ENCODE measurements around the gene RABL3. TPM values are rescaled to one million over a fixed set of nuclear protein-coding genes. Genes with fewer than 3 reads are reported as not detected.
"Not testable (repeated sequence)": the region's sequence is repeated elsewhere in the genome, so short reads cannot be mapped to it uniquely, and the experiment has no call there.

Gene RABL3
- total RNA-seq, 2 donors from 2014 or later = 24.5 to 53.4 TPM

GRCh38 chr3:120678331-120678947 lies 63.9 kb downstream of the RABL3 start:
- DNase-seq (ENCODE audit: low spot score in 2 of 2) (no peak), ATAC-seq (no peak)
- Mint-ChIP-seq H3K36me3 (peaks cover 11 to 13% of the 10 kb centered on the region in 2 donors), H3K9me3 (peaks cover 0 to 21% of the 10 kb centered on the region in 2 donors), H3K27ac (no peak overlapping the region)

DNA sequence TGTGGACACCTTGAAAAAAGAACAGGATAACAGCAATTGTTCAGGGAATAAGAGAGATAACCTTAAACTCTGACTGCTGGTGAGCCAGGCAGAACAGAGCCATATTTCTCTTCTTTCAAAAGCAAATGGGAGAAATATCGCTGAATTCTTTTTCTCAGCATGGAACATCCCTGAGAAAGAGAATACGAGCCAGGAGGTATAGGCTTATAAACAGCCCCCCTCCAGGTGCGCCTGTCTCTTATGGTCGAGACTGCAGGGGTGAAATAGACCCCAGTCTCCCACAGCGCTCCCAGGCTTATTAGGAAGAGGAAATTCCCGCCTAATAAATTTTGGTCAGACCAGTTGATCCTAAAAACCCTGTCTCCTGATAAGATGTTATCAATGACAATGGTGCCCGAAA lies 65.1 kb downstream of the RABL3 start:
- ATAC-seq; DNase-seq (ENCODE audit: low spot score in 2 of 2); H3K27ac Mint-ChIP-seq: not testable (repeated sequence)
- Mint-ChIP-seq H3K9me3 (peaks cover 0 to 21% of the 10 kb centered on the region in 2 donors), H3K36me3 (peaks cover 11 to 13% of the 10 kb centered on the region in 2 donors)

DNA sequence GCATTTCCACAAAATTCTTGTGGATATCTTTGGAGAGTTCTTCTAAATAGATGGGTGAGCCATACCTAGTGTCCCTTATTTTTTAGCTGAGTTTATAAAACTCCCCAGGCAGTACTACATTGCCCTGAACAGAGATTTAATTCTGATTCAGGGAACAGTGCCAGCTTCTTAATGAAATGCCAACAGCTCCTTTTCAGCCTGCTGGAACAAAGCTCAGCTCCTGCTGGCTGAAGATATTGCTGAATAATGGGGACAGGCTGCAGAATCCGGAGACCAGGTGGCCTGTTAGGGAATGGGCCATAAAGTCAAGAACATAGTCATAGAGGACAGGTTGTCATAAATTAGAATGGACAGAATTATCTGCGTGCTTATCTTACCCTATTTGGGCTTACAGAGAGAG lies 69.2 kb downstream of the RABL3 start:
- H3K36me3 Mint-ChIP-seq = peaks cover 7 to 13% of the 10 kb centered on the region in 2 donors
- ATAC-seq (no peak), DNase-seq (ENCODE audit: low spot score in 2 of 2) (no peak)
- H3K9me3 Mint-ChIP-seq = peaks cover 0 to 21% of the 10 kb centered on the region in 2 donors
- H3K27ac Mint-ChIP-seq = no peak overlapping the region

- DNase-seq (ENCODE audit: low spot score in 2 of 2) (no peak), ATAC-seq (no peak)
- Mint-ChIP-seq H3K36me3 (peaks cover 0 to 6% of the 10 kb centered on the region in 2 donors), H3K9me3 (peaks cover 0 to 5% of the 10 kb centered on the region in 2 donors), H3K27ac (no peak overlapping the region)
Measured at GRCh38 chr3:120670576-120670975, 71.7 kb downstream of the RABL3 start.

- peaks cover 0 to 2% of the 10 kb centered on the region in 2 donors for H3K9me3 Mint-ChIP-seq
- no peak overlapping the region for H3K27ac Mint-ChIP-seq
- DNase-seq (ENCODE audit: low spot score in 2 of 2) = no peak
- peaks cover 0 to 6% of the 10 kb centered on the region in 2 donors for H3K36me3 Mint-ChIP-seq
- ATAC-seq = no peak
Measured at GRCh38 chr3:120664926-120665325, 77.4 kb downstream of the RABL3 start.

DNA sequence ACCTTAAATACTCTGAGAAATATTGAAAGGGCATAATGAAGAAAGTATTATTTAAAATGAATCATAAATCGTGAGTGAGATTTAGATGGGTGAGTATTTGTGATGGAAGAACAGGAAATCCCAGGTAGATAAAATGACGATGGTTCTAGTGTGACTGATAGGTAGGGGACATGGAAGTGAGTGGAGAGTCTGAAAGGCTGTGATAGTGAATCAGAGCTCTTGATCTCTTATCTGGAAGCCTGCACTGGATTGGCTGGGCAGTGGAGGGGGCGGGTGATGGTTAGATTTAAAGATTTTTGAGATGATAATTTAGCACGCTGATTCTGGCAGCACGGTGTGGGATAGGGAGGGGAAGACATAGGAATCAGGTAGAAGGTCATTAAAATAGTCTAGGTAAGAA lies 80.4 kb downstream of the RABL3 start:
- DNase-seq (ENCODE audit: low spot score in 2 of 2) (no peak), ATAC-seq (no peak)
- no peak overlapping the region for H3K27ac Mint-ChIP-seq
- peaks cover 6 to 13% of the 10 kb centered on the region in 2 donors for H3K36me3 Mint-ChIP-seq
- H3K9me3 Mint-ChIP-seq = peaks cover 0 to 5% of the 10 kb centered on the region in 2 donors

DNA sequence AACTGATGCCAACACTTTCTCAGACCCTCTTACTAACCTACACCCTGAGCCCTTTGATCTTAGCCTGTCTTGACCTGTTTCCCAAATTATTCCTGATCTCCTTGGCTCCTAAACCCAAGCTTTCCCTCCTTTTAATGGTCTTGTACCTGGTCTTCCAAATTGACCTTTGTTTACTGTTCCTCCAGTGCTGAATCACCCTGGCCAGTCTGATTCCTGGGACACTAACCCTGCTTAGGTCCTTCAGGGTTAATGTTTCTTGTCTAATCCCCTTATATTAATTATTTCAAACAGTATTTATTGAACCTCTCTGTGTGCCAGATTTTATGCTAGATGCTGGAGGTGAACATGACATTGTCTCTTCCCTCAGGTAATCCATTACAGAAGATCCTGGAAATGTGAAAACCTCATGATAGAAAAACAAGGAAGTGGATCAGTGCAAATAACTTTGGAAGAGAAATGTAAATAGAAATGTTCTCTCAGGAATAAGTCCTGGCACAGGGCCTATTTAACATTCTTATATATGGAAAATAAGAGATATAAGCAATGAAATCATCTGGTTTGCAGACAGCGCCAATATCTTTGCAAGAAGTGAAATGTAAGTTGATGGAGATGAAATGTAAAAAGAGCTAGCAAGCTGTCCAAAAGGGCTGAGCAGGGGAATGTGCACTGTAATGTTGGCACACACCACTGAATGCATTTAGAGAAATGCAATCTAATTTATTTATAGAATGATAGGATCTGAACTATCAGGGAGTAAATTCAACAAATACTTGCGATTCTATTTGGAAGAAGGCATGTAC lies 81.0 kb downstream of the RABL3 start:
- H3K36me3 Mint-ChIP-seq = peaks cover 6 to 13% of the 10 kb centered on the region in 2 donors
- no peak for DNase-seq (ENCODE audit: low spot score in 2 of 2)
- peaks cover 0 to 5% of the 10 kb centered on the region in 2 donors for H3K9me3 Mint-ChIP-seq
- ATAC-seq = no peak
- H3K27ac Mint-ChIP-seq = no peak overlapping the region

- no peak for DNase-seq (ENCODE audit: low spot score in 2 of 2)
- Mint-ChIP-seq H3K9me3 (peaks cover 0 to 5% of the 10 kb centered on the region in 2 donors), H3K27ac (no peak overlapping the region), H3K36me3 (peaks cover 6 to 7% of the 10 kb centered on the region in 2 donors)
- ATAC-seq = no peak
Measured at GRCh38 chr3:120659834-120660233, 82.5 kb downstream of the RABL3 start.

DNA sequence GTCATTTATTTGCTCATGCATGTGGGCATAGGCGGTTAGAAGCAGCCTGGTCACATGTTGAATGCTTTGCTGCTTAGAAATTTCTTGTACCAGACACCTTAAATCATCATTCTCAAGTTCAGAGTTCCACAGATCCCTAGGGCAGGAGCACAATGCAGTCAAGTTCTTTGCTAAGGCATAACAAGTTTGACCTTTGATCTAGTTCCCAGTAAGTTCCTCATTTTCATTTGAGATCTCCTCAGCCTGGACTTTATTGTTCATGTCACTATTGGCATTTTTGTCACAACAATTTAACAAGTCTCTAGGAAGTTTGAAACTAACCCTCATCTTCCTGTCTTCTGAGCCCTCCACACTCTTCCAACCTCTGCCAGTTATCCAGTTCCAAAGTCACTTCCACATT lies 83.0 kb downstream of the RABL3 start:
- peaks cover 2 to 5% of the 10 kb centered on the region in 2 donors for H3K9me3 Mint-ChIP-seq
- H3K27ac Mint-ChIP-seq = no peak overlapping the region
- DNase-seq (ENCODE audit: low spot score in 2 of 2) = no peak
- peaks cover 6 to 10% of the 10 kb centered on the region in 2 donors for H3K36me3 Mint-ChIP-seq
- no peak for ATAC-seq

GRCh38 chr3:120652896-120653545 lies 89.3 kb downstream of the RABL3 start:
- DNase-seq (ENCODE audit: low spot score in 2 of 2) (no peak), ATAC-seq (no peak)
- no peak overlapping the region for H3K27ac Mint-ChIP-seq
- peaks cover 0 to 5% of the 10 kb centered on the region in 2 donors for H3K36me3 Mint-ChIP-seq
- H3K9me3 Mint-ChIP-seq = peaks cover 0 to 4% of the 10 kb centered on the region in 2 donors

DNA sequence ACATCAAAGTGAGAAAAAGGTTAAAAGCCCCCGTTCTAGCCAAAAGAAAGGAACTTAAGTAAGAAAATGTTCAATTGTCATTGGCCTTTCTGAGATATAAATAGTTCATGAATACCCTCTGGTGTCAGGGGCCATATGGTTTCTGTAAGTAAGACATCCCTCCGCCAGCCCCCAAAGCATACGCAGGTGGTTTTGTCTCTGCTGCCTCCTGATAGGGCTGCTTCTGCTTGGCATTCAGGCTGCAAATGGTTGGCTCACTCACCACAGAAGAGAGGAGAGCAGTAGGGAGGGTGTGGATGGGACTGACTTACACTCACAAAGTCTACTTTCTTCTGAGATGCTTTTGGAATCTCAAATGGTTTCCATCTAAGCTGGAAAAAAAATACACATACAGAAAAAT lies 90.0 kb downstream of the RABL3 start:
- H3K9me3 Mint-ChIP-seq = peaks cover 0 to 4% of the 10 kb centered on the region in 2 donors

DNA sequence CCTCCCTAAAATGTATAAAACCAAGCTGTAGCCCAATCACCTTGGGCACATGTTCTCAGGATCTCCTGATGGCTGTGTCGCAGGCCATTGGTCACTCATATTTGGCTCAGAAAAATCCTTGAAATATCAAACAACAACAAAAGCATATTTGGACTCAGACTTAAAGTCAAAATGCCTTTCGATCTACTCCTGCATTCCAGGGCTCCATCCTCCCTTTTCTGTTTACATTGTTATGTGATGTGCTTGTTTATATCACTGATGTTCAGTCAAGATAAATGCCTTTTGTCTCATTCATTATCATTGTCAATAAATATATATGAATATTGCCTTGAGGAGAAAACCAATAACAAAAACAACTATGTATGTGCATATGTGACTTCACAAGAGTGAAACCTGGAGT lies 92.0 kb downstream of the RABL3 start:
- H3K36me3 Mint-ChIP-seq = peaks cover 0 to 5% of the 10 kb centered on the region in 2 donors
- H3K27ac Mint-ChIP-seq = no peak overlapping the region
- DNase-seq (ENCODE audit: low spot score in 2 of 2) (no peak), ATAC-seq (no peak)
- H3K9me3 Mint-ChIP-seq = peaks cover 0 to 4% of the 10 kb centered on the region in 2 donors

More for the DNA sequence above, 90.0 kb downstream of the RABL3 start:
- peaks cover 0 to 5% of the 10 kb centered on the region in 2 donors for H3K36me3 Mint-ChIP-seq
- ATAC-seq = no peak
- H3K27ac Mint-ChIP-seq = no peak overlapping the region
- no peak for DNase-seq (ENCODE audit: low spot score in 2 of 2)

- DNase-seq (ENCODE audit: low spot score in 2 of 2) = no peak
- peaks cover 0 to 4% of the 10 kb centered on the region in 2 donors for H3K9me3 Mint-ChIP-seq
- H3K27ac Mint-ChIP-seq = no peak overlapping the region
- no peak for ATAC-seq
- peaks cover 0 to 5% of the 10 kb centered on the region in 2 donors for H3K36me3 Mint-ChIP-seq
Measured at GRCh38 chr3:120649830-120650233, 92.5 kb downstream of the RABL3 start.

DNA sequence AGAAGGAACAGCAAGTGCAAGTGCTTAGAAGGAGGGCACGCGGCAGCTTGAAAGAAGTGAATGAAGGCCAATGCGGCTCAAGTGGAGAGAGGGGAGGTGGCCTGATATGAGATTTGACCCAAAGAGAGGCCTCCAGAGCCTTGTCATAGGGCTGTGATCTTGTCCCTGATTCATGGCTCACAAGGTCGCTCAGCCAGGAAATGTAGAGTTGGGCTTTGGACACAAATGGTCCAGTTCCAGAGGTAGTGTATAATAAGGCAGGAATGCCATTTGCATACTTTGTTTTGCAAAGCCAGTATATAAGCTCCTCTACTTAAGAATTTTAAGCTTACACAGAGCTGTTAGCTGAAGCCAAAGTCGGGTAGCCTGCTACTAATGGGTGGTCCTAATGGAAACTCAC lies 94.0 kb downstream of the RABL3 start:
- ATAC-seq (no peak), DNase-seq (ENCODE audit: low spot score in 2 of 2) (no peak)
- Mint-ChIP-seq H3K36me3 (no peaks in the 10 kb centered on the region), H3K27ac (no peak overlapping the region), H3K9me3 (no peaks in the 10 kb centered on the region)

DNA sequence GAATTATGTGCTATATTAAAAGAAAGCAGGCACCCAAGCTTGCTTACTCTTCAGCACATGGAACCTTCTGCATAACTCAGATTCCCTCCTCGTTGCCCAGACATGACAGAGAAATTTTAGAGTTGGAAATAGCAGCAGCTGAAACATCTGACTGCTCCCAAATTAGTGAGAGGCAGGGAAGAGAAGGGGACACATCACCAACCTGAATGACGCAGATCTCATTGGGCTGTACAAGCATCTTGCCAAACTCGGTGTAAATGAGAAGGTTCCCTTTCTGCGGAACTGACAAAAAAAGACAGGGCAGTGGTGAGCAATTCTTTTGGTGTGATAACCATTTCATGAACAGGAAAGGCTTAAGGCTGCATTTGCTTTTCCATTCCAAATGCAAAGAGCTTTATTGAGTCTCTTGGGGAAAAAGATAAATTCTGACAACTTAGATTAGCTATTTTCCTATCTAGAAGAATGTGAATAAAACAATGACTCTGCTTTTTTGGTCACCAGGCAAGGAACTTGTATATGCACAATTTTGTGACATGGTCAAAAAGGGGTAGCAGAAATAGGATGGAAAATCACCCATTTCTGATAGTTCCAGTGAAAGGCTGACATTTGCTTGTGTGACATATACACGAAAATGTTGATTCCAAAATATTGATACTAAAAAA lies 95.4 kb downstream of the RABL3 start:
- Mint-ChIP-seq H3K27ac (no peak overlapping the region), H3K36me3 (no peaks in the 10 kb centered on the region), H3K9me3 (no peaks in the 10 kb centered on the region)
- ATAC-seq = no peak
- no peak for DNase-seq (ENCODE audit: low spot score in 2 of 2)

GRCh38 chr3:120645083-120645845 lies 97.1 kb downstream of the RABL3 start:
- Mint-ChIP-seq H3K27ac (no peak overlapping the region), H3K9me3 (no peaks in the 10 kb centered on the region), H3K36me3 (no peaks in the 10 kb centered on the region)
- DNase-seq (ENCODE audit: low spot score in 2 of 2) = no peak
- no peak for ATAC-seq

All from activated naive CD4-positive, alpha-beta T cell treated with anti-CD3 and anti-CD28 coated beads, Interleukin-2, amount 50 U/mL, for 72 hours (primary cell).